HepG2 (cell line): Measurements from ENCODE around the gene BRINP1. TPM values are rescaled to one million over a fixed set of nuclear protein-coding genes. Genes with fewer than 3 reads are reported as not detected.

Source experiments
- ATAC-seq: fragments of 200-7000 bp; cut with Tn5 transposase; 3 replicates; pipeline ENCODE4 v1.9.1; 2020; ENCODE audit warnings: mild to moderate bottlenecking, moderate library complexity
- BruUV-seq: library from RNA; stranded (reverse); fragments of 400-500 nt; replicated peaks from 2 replicates; lab custom pipeline; 2021; lab: Mats Ljungman, UMichigan
- CTCF ChIA-PET: fragments of 300-600 bp; formaldehyde crosslinking; extraction: SDS; loops from one replicate; lab custom pipeline; 2021; ENCODE audit warnings: low total read pairs, inconsistent platforms, low intra/inter-chr PET ratio; lab: Yijun Ruan, JAX
- POLR2A ChIA-PET: fragments of 350-600 bp; sonication (Branson Sonifier 250); formaldehyde crosslinking; loops from one replicate; lab custom pipeline; 2020; ENCODE audit warnings: antibody characterized with exemption, inconsistent platforms; lab: Yijun Ruan, JAX
- DNase-seq: peaks from one replicate; pipeline ENCODE4 v3.0.0-alpha.2; 2015; ENCODE audit warnings: low spot score
- FAIRE-seq: peaks from 3 replicates; lab custom pipeline; 2011; peaks lifted over from hg19 to GRCh38; lab: Jason Lieb, UNC
- H2AFZ ChIP-seq: one replicate; pipeline ENCODE4 v1.6.1; 2011; ENCODE audit warnings: low read length, inconsistent platforms
- H3K27ac ChIP-seq: fragments of 300-600 bp; 3 replicates; pipeline ENCODE4 v1.8.0; 2011; ENCODE audit warnings: mixed run types, mild to moderate bottlenecking, mixed read lengths, low read length, inconsistent platforms; ENCODE audit not compliant: insufficient read depth; ENCODE audit errors: extremely low read length
- H3K27me3 ChIP-seq, 2 experiments: fragments of 200-600 bp in 1 of 2; 2 replicates in 1 of 2; 3 replicates in 1 of 2; pipeline versions ENCODE4 v1.6.0 to v1.8.0; 2011; ENCODE audit warnings: low read length in 2 of 2, mild to moderate bottlenecking in 2 of 2, moderate library complexity in 2 of 2, inconsistent platforms in 1 of 2; ENCODE audit not compliant: insufficient read depth in 2 of 2, control insufficient read depth in 1 of 2
- H3K36me3 ChIP-seq, 2 experiments: fragments of 200-600 bp in 1 of 2; replicated peaks in 1 of 2; 2 replicates in 1 of 2; 3 replicates in 1 of 2; pipeline versions ENCODE4 v1.5.1 to v1.8.0; 2011; ENCODE audit warnings: low read length in 2 of 2, inconsistent platforms in 1 of 2; ENCODE audit not compliant: insufficient read depth in 2 of 2, control insufficient read depth in 1 of 2
- H3K4me1 ChIP-seq: 2 replicates; pipeline ENCODE4 v1.5.1; 2012; ENCODE audit warnings: low read length, inconsistent platforms; ENCODE audit not compliant: insufficient read depth
- H3K4me2 ChIP-seq: 2 replicates; pipeline ENCODE4 v1.6.0; 2011; ENCODE audit warnings: low read depth, low read length, inconsistent platforms
- H3K4me3 ChIP-seq, 3 experiments: fragments of 200-600 bp in 1 of 3; sonication (generic), shearing (Covaris generic) in 1 of 3; replicated peaks in 1 of 3; 2 replicates each; pipeline ENCODE4 v1.5.1; 2011 to 2016; ENCODE audit warnings: low read length in 3 of 3, inconsistent platforms in 2 of 3, low read depth in 2 of 3, mild to moderate bottlenecking in 2 of 3, control low read depth in 1 of 3, mixed read lengths in 1 of 3; ENCODE audit not compliant: insufficient read depth in 1 of 3
- H3K79me2 ChIP-seq: one replicate; pipeline ENCODE4 v1.6.1; 2011; ENCODE audit warnings: low read length, inconsistent platforms; ENCODE audit not compliant: insufficient read depth
- H3K9ac ChIP-seq: 2 replicates; pipeline ENCODE4 v1.6.0; 2011; ENCODE audit warnings: mild to moderate bottlenecking, low read depth, low read length, inconsistent platforms; ENCODE audit not compliant: insufficient read depth
- H3K9me3 ChIP-seq: 2 replicates; pipeline ENCODE4 v1.5.1; 2012; ENCODE audit warnings: mild to moderate bottlenecking, low read length
- H4K20me1 ChIP-seq: 2 replicates; pipeline ENCODE4 v1.6.0; 2011; ENCODE audit warnings: inconsistent platforms, mild to moderate bottlenecking, low read length, moderate library complexity; ENCODE audit not compliant: insufficient read depth
- FOXJ3 ChIP-seq: sonication (generic); formaldehyde crosslinking; IDR thresholded peaks from 2 replicates; pipeline ENCODE4 v1.4.0; 2020; ENCODE audit warnings: missing genetic modification reagents, mild to moderate bottlenecking, borderline replicate concordance
- JARID2 ChIP-seq: sonication (generic); formaldehyde crosslinking; IDR thresholded peaks from 2 replicates; pipeline ENCODE4 v1.8.1; 2023; ENCODE audit warnings: missing genetic modification reagents, inconsistent platforms; ENCODE audit not compliant: insufficient replicate concordance
- MAFK ChIP-seq, 2 experiments: IDR thresholded peaks in 1 of 2; conservative IDR thresholded peaks in 1 of 2; 2 replicates each; pipeline ENCODE4 v1.6.1; 2011; ENCODE audit warnings: improper control_type of control experiment in 2 of 2, low read length in 2 of 2
- TBX3 ChIP-seq: fragments of 450-650 bp; IDR thresholded peaks from 2 replicates; pipeline ENCODE4 v1.6.1; 2017; ENCODE audit warnings: antibody characterized with exemption, mild to moderate bottlenecking, inconsistent platforms, borderline replicate concordance
- TGIF2 ChIP-seq: IDR thresholded peaks from 2 replicates; pipeline ENCODE4 v1.6.1; 2016; ENCODE audit warnings: control low read depth, missing compliant biosample characterization
- ZBTB25 ChIP-seq: IDR thresholded peaks from 2 replicates; pipeline ENCODE4 v1.6.1; 2018; ENCODE audit warnings: missing genetic modification reagents
- ZNF260 ChIP-seq: sonication (generic); formaldehyde crosslinking; IDR thresholded peaks from 2 replicates; pipeline ENCODE4 v1.4.0; 2020; ENCODE audit warnings: missing genetic modification reagents, low read depth, mild to moderate bottlenecking, borderline replicate concordance
- WGBS: methylation state at CpG from one replicate; pipeline ENCODE4 v1.1.6; 2017; ENCODE audit warnings: low lambda C conversion rate; 5-methylcytosine and 5-hydroxymethylcytosine counted together
- in situ Hi-C: cut with HindIII; loops from 2 replicates; pipeline ENCODE4 v1.10.0; 2017; ENCODE audit warnings: low pct_unique_long_range_greater_than_20kb; ENCODE audit not compliant: extremely low pct_ligation_motif_present
- intact Hi-C: fragments of 100-400 bp; cut with micrococcal nuclease; formaldehyde crosslinking; loops from one replicate; pipeline ENCODE4 v1.10.0; 2022; ENCODE audit not compliant: unreplicated experiment
- polyA plus RNA-seq, 8 experiments: library from polyadenylated mRNA; depleted of rRNA in 3 of 8; stranded (reverse) in 7 of 8; unstranded in 1 of 8; fragments of >200 nt; fragmentation: Illumina TruSeq in 4 of 8; extraction: Trizol in 4 of 8; gene quantifications; 2 replicates each; pipeline versions ENCODE4 v1.2.1 to v1.2.3, GENCODE V29; 2011 to 2016; ENCODE audit warnings: low read depth in 4 of 8, missing spikeins in 1 of 8, mixed read lengths in 1 of 8; ENCODE audit not compliant: insufficient read depth in 1 of 8
- total RNA-seq, 5 experiments: library from RNA; depleted of rRNA; stranded (reverse); fragments of >200 nt; fragmentation: Illumina TruSeq; extraction: Trizol; gene quantifications; 2 replicates each; pipeline ENCODE4 v1.2.3, GENCODE V29; 2016; ENCODE audit warnings: low read depth in 1 of 5

BRINP1 gene
- total and polyA plus RNA-seq, 2 of the 13 experiments (the other 11 are each of a cell fraction or from before 2014, with no cell fraction given), result not detected

GRCh38 chr9:119334745-119335144 is 34.5 kb downstream of the BRINP1 start:
- CTCF ChIA-PET, result no interaction called here
- in situ Hi-C loops, result no loop called here
- WGBS, result 2% methylated on average over 5 of the region's 5 CpGs

GRCh38 chr9:119333507-119334229 is 35.6 kb downstream of the BRINP1 start:
- Histone ChIP-seq H3K4me2 (no peak overlapping the region), H3K9me3 (peaks cover 18% of the 10 kb centered on the region; the same call in 1 of the 2 replicates), H4K20me1 (no peaks in the 10 kb centered on the region), H2AFZ (no peak overlapping the region), H3K4me3 (no peak overlapping the region), H3K36me3 (no peaks in the 10 kb centered on the region), H3K27me3 (no peaks in the 10 kb centered on the region), H3K79me2 (no peaks in the 10 kb centered on the region), H3K27ac (no peak overlapping the region), H3K4me1 (no peaks in the 10 kb centered on the region), H3K9ac (no peak overlapping the region)
- ATAC-seq, result no peak
- intact Hi-C loops, result no loop called here
- in situ Hi-C loops, result no loop called here
- POLR2A ChIA-PET, result no interaction called here
- 10% methylated on average over 4 of the region's 4 CpGs for WGBS
- no TSS peak for BruUV-seq
- TF ChIP-seq ZBTB25 (CRISPR knock-in tag), result no peak
- no peak for TF ChIP-seq JARID2 (CRISPR knock-in tag)
- no peak for TF ChIP-seq TBX3
- TF ChIP-seq MAFK (conservative IDR thresholded peaks at IDR 0.05 in 1 of 2, IDR thresholded peaks at IDR 0.05 in 1 of 2; ENCODE audit: low read length in 2 of 2), result no peak
- no peak for TF ChIP-seq FOXJ3
- TF ChIP-seq TGIF2 (CRISPR knock-in tag), result no peak
- CTCF ChIA-PET, result no interaction called here
- DNase-seq, result no peak
- FAIRE-seq, result no peak

More at GRCh38 chr9:119334745-119335144, 34.5 kb downstream of the BRINP1 start:
- H3K9me3 ChIP-seq, result peaks cover 9% of the 10 kb centered on the region; the same call in 1 of the 2 replicates
- H3K27ac ChIP-seq, result no peak overlapping the region
- no peak overlapping the region for H2AFZ ChIP-seq
- H4K20me1 ChIP-seq, result no peaks in the 10 kb centered on the region
- no peaks in the 10 kb centered on the region for H3K36me3 ChIP-seq
- no peak overlapping the region for H3K4me2 ChIP-seq
- no peak for DNase-seq
- intact Hi-C loops, result no loop called here
- no peak overlapping the region for H3K4me3 ChIP-seq
- POLR2A ChIA-PET, result no interaction called here
- no peaks in the 10 kb centered on the region for H3K27me3 ChIP-seq
- no peak overlapping the region for H3K9ac ChIP-seq
- BruUV-seq, result no TSS peak
- FAIRE-seq, result no peak
- H3K4me1 ChIP-seq, result no peaks in the 10 kb centered on the region
- no peaks in the 10 kb centered on the region for H3K79me2 ChIP-seq
- TF ChIP-seq ZNF260 (CRISPR knock-in tag), result no peak
- ATAC-seq, result no peak
